ENCODE results near the gene UBE2R2.
A peak's percentile ranks its signal among the peaks of the same experiment; 100 is the strongest.
"Not testable (repeated sequence)": the region's sequence is repeated elsewhere in the genome, so short reads cannot be mapped to it uniquely, and the experiment has no call there.

The UBE2R2 gene

DNA sequence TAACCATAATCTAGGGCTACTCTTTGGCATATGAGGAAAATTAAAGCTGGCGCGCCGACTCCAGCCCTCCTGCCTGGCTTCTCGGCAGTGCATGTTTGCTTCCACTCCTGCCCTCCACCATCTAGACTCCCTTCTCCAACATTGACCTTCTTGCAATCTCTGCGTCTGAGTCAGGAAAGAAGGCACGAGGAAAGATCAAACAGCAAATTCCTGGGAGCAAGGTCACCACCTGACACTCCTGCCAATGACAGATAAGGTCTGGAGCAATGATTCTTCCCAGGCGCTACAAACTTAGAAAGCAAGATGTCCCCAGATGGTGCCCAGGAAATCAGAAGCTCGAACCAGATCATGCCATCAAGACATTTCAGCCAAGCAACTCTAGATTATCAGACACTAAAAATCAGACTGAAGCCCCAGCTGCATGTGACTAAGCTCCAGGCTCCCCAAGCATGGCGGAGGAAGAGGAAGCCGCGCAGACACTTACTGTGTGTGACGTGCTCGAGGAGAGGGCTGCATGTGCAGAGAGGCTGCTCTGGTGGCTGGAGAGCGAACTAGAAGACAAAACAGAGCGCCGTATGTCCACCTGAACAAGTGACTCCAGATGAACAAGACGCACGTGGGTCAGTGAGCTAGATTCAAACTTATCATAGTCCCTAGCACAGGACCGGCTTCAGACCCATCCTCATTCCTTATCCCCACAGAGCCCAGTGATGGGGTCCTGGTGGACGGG is 115.3 kb downstream of the UBE2R2 start:
- no peak for DNase-seq

DNA sequence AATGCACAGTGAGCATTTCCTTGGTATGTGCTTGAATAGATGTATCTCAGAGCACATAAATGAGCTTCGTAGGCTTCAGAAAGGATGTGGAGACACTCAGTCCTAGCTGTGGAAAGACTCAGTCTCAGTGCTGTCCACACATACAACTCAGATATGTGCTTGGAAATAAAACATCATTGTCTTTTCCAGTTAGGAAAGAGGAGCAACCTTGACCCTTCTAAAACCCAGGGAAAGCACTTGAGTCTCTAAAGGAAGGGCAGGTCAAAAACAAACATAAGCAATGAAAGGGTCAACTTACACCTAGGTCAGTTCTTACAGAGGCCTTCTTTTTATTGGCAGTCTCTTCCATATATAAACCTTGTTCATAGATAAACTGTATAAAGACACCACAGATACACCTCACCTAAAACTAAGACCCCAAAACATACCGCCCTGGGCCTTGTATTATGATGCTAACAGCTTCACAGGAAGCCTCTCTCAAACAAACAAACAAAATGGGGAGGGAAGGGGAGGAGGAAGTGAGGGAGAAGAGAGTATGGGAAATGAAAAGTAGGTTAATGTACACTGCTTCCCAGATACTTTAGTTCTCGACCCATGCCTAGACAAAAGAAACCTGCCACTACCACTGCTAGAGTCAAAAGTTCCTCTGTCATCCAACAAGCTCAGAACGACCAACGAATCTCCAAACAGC is 117.4 kb downstream of the UBE2R2 start:
- no peak for DNase-seq

DNA sequence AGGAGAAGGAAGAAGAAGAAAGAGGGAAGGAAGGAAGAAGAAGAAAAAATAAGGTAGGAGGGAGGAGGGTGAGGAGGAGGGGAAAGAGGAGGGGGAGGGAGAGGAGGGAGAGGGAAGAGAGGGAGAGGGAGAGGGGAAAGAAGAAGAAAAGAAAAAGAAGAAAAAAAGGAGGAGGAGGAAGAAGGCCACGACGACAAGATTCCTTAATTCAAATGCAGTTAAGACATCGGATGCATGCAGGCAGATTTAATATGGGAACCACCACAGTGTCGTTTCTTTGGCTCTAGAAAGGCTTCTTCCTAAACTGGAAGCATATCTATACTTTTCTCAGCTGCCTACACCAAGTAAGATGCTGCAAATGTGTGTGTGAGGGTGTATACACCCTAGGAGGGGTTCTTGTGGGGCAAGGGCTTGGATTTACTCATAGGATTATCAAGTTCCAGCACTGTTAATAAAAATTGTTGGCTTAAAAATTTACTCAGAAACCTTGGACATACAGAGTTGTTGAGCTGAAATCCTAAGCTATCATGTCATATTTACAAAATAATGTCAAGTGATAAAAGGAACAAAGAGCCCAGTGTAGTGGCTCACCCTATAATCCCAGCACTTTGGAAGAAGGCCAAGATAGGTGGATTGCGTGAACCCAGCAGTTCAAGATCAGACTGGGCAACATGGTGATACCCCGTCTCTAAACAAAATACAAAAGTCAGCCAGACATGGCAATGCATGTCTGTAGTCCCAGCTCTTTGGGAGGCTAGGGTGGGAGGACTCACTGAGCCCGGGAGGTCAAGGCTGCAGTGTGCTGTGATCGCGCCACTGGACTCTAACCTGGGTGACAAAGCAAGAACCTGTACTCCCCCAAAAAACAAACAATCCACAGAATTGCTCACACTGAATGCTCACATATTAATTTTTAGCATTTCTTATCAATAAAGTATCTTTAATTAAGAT is 123.2 kb downstream of the UBE2R2 start:
- no peak for DNase-seq

DNA sequence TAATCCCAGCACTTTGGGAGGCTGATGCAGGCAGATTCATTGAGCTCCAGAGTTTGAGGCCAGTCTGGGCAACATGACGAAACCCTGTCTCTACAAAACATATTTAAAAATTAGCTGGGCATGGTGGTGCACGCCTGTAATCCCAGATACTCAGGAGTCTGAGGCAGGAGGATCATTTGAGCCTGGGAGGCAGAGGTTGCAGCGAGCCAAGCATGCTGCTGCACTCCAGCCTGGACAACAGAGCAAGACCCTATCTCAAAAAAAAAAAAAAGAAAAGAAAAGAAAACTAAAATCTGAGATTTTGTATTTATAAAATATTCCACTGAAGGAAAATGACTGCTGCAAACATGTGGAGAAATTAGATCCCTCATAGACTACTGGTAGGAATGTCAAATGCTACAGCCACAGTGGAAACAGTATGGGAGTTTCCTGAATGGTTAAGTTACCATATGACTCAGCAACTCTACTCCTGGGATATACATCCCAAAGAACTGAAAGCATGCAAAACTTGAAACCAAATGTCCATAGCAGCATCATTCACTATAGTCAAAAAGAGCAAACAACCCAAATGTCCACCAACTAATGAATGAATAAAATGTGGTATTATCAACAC is 125.6 kb downstream of the UBE2R2 start:
- DNase-seq = no peak

DNA sequence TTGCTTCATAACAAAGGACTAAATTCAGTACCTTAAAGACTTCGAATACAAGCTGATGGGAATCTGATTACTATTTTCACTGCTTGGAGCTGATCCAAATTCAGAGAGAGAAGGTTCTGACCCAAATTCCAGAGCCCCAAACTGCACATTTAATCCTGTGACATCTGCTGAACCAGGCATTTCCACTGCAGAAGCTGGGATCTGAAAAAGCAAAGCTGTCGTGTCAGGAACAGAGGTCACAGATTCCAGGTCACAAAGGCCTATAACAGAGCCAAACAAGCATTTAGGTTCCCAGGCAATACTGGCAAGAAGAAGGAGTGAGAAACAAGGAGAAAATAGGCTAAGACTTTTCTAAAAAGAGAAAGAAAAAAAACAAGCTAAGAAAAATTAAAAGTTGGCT is 126.4 kb downstream of the UBE2R2 start:
- DNase-seq = no peak

DNA sequence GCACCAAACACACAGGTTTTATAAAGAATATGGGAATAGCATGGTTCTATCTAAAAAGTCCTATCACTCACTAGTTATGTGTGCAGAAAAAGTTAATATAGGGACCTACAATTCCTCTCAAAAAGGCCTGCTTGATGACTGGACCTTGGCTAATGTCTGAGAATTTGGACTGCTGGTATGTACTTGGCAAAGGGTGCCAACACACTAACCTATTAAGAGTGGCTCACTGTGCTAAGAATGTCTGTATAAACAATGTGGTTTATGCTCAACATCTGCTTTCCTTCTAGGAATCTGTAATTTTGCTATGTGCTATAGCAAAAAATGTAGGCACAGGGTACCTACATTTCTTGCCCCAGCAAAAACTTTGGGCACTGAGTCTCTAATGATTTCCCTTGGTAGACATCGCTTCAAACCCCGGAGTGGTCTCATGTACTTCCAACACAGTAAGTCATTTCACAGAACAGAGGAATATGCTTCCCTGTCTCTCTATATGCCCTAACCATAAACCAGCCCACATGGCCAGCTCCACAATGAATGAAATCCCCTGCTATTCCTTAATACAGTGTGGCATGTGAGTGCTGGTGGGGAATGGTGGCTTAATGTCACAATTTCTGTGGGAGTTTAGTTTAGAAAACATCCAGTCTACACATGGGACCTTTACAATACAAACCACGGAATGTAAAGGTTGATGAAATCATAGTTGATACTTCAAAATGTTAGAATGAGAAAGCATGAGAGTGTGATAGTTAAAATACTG is 130.0 kb downstream of the UBE2R2 start:
- DNase-seq = no peak

DNA sequence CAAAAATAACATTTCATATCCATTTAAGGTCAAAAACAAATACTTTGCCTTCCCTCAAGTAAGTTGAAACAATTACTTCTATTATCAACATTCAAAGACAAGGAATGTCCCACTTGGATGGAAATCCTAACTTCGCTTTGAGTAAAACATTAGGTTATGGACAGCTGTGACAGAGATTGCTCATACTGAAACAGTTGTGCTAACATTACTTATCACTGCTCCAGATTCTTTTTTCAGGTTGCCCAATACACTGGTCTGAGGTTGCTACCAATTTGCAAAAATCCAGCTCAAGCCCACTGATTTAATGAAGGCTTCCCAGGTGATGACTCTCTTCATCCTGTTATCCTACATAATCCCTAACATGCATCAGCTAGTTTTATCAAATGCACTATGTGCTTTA is 133.4 kb downstream of the UBE2R2 start:
- DNase-seq = no peak

DNA sequence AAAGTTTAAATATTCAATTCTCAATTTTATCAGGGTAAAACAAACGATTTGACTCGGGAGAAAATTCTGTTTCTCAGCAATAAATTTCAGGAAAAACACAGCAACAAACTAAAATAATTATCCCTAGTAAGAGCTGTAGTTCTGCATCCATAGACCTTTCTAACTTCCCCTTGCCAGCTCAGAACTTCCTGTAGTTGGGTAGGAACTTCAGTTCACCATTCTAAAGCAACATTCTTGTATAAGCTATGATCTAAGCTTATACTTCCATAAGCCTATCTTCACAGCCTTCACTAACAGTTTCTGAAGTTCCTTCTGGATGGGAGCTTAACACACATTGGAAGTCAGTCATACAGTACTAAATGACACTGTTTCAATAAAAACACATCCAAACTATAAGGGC is 135.1 kb downstream of the UBE2R2 start:
- DNase-seq = no peak

DNA sequence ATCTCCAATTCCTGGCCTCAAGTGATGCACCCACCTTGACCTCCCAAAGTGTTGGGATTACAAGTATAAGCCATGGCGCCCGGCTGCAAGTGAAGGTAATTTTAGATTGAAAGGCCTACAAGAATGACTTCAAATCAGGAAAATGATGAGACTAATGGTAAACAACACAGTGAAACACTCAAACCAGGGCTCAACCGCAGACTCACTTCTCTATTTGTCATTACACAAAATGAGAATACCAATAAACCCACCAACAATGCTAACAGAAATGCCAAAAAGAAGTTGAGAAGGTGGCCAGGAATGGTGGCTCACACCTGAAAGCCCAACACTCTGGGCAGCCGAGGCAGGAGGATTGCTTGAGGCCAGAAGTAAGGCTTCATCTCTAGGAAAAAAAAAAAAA is 139.6 kb downstream of the UBE2R2 start:
- no peak for DNase-seq

DNA sequence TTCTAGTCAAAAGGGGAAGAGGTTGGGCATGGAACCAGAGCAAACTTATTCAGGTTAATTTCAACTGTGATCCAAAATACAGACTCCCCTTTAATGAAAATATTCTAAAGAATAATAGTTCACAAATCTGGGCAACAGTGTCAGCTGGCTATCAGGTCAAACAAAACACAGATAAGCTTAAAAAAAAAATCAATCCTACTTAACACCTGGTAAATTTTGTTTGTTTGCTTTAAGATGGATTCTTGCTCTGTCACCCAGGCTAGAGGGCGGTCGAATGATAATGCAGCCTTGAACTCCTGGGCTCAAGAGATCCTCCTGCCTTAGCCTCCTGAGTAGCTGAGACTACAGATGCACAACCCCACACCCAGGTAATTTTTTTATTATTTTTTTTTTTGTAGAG is 142.8 kb downstream of the UBE2R2 start:
- no peak for DNase-seq

DNA sequence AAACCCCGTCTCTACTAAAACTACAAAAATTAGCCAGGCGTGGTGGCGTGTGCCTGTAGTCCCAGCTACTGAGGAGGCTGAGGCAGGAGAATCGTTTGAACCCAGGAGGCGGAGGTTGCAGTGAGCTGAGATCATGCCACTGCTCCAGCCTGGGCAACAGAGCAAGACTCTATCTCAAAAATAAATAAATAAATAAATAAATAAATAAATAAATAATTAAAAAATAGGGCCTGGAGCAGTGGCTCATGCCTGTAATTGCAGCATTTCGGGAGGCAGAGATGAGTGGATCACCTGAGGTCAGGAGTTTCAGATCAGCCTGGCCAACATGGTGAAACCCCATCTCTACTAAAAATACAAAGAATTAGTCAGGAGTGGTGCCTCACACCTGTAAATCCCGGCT is 145.5 kb downstream of the UBE2R2 start:
- DNase-seq = not testable (repeated sequence)

DNA sequence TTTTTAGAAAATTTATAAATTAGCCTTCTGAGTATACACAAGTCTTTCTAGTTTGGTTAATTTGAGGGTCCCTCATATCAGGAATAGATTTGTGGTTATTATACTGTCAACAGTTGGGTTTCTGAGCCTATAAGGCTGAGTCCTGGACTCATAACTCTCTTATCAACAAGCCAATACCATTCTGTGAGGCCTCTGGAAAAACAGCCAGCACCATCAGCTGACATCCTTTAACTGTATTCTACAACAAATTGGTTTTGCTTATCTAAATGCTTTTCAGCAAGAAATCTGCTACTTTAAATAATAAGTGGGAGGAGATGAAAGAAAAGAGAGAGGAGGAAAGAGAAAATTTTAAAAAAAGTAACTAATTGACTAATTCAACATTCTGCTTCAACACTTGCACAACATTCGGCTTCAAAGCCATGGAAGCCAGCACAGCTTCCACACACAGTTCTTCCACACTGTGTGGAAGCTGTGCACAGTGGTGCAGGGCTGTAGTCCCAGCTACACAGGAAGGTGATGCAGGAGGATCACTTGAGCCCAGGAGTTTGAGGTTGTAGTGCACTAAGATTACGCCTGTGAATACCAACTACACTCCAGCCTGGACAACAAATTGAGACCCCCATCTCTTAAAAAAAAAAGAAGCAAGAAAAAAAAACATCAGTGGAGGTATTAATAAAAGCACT is 147.3 kb downstream of the UBE2R2 start:
- DNase-seq = peak; percentile 41

Data from hematopoietic multipotent progenitor cell treated with erythropoietin and hydrocortisone succinate and interleukin-3 and kit ligand, for 8 days (in vitro differentiated cells).